NCI-H524 (cell line): ENCODE data around the gene IRF2.
"Not testable (repeated sequence)": the region's sequence is repeated elsewhere in the genome, so short reads cannot be mapped to it uniquely, and the experiment has no call there.

Experiments
- DNase-seq, 2 experiments: peaks; one replicate each; lab custom pipeline; 2025; lab: John Stamatoyannopoulos, UW

Gene IRF2

DNA sequence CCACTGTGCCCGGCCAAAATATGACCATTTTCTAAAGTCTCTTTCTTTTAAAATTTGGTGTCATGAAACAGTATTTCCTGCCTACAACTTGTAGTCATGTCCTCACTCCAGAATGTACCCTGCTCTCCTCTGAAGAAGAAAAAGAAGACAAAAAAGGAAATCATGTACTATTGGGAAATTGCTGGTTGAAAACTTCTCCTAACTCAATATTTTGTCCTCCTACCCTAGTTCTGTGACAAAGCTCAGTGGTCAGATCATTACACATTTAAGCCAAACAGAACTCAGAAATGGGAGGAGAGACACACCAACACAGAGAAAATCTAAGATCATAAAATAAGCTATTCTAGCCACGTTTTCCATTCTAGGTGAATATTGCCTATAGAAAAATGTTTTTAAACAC, 127.7 kb downstream of the IRF2 start:
- no peak for DNase-seq

DNA sequence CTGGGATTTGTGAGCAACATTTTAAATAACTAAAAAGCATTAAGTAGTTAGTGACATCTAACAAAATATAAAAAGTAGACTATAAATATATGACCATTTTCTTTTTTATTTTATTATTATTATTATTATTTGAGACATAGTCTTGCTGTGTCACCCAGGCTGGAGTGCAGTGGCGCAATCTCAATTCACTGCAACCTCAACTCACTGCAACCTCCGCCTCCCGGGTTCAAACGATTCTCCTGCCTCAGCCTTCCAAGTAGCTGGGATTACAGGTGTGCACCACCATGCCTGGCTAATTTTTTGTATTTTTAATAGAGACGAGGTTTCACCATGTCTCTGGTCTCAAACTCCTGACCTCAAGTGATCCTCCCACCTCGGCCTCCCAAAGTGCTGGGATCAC, 128.1 kb downstream of the IRF2 start:
- not testable (repeated sequence) for DNase-seq

DNA sequence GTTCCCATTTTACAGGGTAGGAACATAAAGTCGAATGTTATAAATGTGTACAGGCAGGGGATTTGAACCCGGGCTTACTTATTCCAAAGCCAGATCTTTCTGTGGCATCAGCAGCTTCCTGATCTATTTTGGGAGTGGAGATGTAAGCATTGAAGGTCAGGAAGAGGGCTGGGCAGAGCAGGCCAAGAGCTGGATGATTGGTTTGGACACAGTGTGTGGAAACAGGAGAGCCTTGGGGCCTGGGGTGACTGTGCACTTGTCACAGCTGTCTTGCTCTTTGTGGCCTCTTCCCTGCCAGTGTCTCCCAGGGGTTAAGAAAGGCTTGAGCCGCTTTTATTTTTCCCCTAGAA, 128.8 kb downstream of the IRF2 start:
- no peak for DNase-seq

DNA sequence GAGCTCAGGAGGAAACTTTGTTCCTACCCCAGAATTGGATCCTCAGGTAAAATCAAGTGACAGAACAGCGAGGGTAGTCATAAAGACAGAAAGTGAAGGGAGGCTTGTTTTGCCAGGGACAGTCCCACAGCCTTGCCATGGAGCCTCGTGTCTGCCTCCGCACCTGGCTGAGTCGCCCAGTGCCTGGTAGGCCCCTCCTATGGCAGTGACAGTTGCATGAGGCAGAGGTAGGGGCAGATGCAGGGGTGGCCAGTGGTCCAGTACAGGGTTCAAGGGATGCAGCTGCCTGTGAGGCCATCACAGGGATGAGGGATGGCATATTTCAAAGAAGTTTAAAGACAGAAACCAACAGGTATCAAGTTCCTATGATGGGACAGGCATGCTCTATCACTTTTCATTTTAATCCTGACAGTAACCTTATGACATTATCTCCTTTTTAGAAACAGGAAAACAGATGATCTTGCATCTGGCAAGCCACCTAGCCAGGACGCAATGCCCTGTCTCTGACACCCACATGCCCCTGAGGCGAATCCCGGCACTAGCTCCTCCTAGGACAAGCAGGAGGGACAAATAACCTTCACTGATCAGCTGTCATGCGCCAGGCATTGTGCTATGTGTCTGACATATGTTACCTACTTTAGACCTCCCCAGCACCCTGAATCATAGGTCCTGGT, 129.3 kb downstream of the IRF2 start:
- DNase-seq: no peak

DNA sequence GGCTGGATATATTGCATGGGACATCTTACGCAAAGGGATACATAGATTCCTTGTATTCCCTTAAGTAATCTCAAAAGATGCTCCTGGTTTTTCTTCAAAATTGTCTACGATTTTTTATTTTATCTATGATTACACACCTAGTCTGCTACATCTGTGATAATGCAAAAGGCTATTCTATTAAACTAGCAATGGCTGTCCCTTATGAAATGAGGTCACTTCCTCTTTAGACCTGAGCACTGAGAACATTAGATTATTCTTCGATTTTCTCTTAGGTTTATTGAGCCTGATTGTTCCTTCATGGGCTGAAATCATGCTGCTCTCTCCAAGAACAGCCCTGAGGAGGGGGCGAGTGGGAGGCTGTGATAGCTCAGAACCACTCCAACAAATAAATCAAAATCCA, 129.9 kb downstream of the IRF2 start:
- no peak for DNase-seq

DNA sequence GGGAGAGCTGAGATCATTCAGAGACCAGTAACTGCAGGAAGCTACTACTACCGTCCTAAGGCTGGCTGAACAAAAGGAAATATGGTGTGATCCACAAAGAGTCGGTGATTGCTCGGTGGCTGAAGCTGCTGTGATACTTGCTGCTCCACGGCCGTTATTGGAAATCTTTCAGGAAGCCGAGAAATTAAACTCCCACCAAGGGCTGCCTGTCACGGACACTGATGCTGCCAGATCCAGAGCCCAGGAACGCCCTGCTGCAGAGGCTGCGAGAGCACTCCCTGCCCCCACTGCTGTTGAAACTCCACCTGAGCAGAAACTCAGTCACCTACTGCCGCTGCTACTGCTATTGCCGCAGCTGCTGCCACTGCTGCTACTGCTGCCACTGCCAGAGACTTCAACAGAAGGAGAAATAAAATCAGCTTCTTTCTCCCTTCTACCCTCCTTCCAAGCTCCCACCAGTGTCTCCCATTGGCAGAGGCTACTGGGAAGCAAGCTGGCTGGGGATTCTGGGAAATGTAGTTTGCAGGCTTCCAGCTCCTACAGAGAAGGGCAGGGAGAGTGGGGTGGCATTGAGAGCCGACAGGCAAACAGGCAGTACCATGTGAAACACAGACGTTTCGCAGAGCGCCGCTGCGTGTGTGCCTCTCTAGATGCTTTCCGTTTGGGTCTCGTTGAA, 130.7 kb downstream of the IRF2 start:
- peak; percentile 67 for DNase-seq

DNA sequence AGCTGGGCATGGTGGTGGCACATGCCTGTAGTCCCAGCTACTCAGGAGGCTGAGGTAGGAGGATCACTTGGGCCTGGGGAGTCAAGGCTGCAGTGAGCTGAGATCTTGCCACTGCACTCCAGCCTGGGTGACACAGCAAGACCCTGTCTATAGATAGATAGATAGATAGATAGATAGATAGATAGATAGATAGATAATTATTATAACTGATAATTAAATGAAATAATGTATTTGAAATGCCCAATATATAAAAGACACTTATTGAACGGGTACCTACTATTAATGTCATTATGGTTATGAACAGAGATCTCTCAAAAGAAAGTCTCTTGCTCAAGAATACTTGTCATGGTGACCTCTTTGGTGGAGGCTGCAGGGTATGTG, 131.5 kb downstream of the IRF2 start:
- DNase-seq: not testable (repeated sequence)

DNA sequence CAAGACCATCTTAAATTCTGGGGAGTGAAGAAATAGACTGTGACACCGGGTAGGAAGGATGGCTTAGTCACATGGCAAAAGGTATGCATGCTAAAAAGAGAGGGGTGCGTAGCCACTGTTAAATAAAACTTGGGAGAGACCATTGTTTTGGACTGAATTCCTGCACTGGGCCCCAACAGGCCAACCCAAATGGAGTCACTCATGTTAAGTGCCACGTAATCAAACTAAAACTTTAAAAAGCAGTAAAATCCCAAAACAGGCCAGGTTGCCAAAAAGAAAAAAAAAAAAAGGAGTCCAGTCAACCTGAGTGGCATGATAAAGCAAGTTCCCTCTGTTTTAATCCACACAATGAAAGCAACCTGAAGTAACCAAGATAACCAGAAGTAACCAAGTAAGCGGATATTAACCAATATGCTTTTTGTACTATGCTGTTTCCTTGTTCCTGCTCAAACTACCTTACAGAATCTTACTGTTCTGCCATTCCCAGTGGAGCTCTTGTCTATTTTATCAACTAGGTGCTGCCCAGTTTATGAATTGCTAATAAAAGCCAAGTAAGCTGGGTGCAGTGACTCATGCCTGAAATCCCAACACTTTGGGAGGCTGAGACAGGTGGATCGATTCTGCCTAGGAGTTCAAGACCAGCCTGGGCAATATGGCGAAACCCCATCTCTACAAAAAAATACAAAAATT, 132.0 kb downstream of the IRF2 start:
- DNase-seq: no peak

DNA sequence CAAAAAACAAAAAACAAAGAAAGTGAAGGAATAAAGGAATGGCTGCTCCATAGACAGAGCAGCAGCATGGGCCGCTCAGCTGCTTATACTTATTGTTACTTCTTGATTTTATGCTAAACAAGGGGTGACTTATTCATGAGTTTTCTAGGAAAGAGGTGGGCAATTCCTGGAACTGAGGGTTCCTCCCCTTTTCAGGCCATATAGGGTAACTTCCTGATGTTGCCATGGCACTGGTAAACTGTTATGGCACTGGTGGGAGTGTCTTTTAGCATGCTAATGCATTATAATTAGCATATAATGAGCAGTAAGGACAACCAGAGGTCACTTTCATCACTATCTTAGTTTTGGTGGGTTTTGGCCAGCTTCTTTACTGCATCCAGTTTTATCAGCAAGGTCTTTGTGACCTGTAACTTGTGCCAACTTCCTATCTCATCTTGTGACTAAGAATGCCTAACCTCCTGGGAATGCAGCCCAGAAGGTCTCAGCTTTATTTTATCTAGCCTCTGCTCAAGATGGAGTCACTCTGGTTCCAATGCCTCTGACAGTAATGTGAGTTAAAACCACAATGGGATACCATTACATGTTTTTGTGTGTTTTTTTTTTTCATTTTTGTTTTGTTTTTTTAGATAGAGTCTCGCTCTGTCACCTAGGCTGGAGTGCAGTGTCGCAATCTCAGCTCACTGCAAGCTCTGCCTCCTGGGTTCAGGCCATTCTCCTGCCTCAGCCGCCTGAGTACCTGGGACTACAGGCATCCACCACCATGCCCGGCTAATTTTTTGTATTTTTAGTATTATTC, 134.8 kb downstream of the IRF2 start:
- not testable (repeated sequence) for DNase-seq

DNA sequence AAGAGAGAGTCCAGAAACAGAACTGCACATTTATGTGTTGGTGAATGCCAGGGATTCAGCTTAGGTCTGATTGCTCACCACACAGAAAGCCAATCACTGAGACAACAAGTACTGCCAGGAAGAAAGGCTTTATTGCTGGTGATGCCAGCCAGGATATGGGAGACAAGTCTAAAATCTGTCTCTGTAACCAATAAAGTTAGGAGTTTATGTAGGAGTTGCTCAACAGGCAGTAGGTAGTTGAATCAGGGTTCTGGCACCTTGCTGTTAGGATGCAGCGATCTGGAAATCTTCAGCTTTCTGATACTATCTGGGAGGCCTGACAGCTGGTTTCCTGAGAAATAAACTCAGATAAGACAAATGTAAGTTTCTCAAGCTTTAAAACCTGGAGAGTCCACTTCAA, 136.4 kb downstream of the IRF2 start:
- no peak for DNase-seq
